ENCODE results near the gene PNMA8B.

The PNMA8B gene

DNA sequence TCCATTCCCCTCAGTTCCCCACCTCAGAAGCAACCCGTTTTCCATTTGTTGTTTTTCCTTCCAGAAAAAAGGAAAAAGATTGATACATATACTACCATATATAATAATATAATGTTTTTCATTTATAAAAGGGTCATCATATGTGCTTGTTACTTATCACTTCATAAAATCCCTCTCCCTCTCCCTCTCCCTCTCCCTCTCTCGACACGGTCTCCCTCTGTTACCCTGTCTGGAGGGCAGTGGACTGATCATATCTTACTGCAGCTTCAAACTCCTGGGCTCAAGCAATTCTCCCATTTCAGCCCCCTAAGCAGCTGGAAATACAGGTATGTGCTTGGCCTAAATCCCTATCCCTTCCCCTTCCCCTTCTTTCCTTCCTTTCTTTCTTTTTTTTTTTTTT, 41.4 kb downstream of the PNMA8B start:
- no peak for DNase-seq (ENCODE audit: low read depth in 2 of 2)

DNA sequence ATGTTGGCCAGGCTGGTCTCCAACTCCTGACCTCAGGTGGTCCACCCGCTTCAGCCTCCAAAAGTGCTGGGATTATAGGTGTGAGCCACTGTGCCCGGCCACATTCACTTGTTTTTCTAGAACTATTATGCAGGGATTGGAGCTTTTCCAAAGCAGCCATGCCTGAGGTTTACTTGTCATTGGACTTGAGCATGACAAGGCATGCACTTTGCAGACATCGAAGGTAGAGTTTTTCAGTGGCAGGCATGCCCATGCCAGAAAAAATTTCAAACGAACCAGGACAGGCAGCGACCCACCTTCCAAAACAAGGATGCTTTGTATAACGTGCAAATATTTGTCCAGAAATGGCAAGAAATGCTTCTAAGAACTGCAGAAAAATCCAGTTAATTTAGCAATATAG, 42.0 kb downstream of the PNMA8B start:
- DNase-seq (ENCODE audit: low read depth in 2 of 2): no peak

DNA sequence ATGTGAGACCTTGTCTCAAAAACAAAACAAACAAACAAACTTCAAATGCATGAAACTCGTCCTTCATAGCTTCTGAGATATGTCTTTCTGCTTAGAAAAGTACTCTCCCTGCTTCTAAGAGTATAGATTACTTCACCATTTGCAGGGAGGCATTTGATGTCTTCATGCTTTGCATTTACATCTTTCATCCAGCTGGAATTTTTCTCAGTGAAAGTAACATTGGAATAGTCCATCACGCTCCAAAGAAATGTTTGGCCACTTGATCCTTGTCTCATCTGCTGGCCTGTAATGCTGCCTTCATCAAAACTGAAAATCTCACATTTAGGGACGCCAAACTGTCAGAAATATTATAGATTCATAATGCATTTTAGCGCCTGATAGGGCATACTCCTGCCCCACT, 43.5 kb downstream of the PNMA8B start:
- DNase-seq (ENCODE audit: low read depth in 2 of 2): no peak

DNA sequence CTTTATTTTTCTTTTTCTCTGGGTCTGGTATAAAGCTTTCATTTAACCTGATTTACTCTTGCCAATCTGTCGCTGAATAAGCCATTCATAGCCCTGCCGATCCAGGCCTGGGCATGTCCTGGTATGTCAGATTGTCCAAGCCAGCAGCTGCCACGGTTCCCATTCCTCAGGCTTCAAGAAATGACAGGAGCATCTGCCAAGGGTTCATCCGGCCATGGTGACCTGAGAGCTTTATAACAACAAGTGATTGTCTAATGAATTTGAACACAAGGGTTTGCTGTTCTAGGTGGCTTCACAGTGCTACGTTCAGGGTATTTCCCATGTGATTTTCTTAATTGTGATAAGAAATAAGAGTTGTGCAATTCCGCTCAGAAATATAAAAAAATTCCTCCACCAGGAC, 44.3 kb downstream of the PNMA8B start:
- no peak for DNase-seq (ENCODE audit: low read depth in 2 of 2)

DNA sequence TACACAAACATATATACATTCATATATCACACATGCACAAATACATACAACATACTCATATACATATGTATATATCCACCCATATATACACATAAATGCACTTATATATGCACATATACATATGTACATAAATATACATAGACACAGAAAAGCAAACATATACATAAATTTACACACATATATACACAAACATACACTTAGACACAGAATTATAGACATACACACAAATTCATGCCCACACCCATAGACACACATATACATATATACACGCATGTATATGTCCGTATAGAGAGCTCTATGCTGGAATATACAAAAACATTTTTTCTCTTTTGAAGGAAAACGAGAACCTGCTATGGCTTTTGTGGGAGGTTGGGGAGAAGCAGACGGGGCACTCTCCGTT, 44.9 kb downstream of the PNMA8B start:
- no peak for DNase-seq (ENCODE audit: low read depth in 2 of 2)

DNA sequence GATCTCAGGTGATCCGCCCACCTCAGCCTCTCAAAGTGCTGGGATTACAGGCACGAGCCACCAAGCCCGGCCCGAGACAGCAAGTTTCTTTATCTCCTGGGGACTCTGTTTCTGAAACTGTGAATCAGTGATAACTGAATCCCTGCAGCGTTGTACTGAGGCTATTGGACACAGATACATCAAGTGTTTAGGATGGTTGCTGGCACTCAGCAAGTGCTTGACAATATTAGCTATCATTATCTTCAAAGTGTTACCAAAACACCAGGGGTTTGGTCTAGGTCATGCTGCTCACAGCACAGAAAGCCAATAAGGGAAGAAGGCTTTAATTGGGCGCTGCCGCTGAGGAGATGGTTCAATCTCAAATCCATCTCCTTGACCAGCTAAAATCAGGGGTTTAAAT, 46.4 kb downstream of the PNMA8B start:
- DNase-seq (ENCODE audit: low read depth in 2 of 2): no peak

DNA sequence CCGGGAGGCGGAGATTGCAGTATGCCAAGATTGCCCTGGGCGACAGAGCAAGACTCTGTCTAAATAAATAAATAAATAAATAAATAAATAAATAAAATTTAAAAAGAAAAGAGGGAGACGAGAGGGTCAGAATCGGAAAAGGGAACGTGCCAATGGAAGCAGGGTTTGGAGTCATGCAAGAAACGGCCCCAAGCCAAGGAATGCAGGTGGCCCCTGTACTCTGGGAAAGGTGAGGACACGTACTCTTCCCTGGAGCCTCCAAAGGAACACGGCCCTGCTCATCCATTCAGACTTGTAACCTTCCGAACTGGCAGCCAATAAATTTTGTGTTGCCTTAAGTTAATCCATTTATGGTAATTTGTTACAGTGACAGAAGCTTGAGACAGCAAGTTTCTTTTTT, 47.1 kb downstream of the PNMA8B start:
- DNase-seq (ENCODE audit: low read depth in 2 of 2): no peak

DNA sequence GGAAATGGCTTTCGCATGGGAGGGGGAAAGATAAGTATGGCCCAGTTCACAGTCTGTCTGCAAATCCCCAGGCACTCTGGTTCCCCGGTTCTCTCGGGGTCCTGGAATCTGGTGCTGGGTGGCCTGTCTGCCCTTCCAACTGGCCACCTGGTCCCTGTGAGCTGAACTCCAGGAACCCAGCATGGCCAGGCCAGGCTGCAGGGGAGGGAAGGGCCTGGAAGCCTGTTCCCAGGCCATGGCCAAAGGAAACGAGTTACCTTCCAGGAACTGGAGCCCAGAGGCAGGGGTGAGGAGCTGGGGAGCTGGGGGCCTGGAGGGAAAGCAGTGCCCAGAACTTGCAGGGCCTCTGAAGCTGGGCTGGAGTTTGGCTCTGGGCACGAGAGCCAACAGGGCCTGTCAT, 47.8 kb downstream of the PNMA8B start:
- DNase-seq (ENCODE audit: low read depth in 2 of 2): no peak

DNA sequence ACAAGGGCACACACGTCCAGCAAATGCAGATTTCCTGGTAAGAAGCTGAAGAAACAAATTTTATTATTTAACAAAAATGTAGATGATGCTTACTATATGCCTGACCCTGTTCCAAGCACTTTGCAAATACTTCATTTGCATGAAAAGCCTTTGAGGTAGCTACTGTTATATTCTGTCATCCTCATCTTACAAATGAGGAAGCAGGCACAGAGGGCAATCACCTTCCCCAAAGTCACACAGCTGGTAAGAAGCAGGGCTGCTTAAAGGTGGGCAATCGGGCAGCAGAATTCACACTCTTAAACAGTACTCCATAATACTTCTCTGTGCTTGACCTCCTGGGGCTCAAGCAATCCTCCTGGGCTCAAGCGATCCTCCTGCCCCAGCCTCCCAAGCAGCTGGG, 48.7 kb downstream of the PNMA8B start:
- DNase-seq (ENCODE audit: low read depth in 2 of 2): no peak

DNA sequence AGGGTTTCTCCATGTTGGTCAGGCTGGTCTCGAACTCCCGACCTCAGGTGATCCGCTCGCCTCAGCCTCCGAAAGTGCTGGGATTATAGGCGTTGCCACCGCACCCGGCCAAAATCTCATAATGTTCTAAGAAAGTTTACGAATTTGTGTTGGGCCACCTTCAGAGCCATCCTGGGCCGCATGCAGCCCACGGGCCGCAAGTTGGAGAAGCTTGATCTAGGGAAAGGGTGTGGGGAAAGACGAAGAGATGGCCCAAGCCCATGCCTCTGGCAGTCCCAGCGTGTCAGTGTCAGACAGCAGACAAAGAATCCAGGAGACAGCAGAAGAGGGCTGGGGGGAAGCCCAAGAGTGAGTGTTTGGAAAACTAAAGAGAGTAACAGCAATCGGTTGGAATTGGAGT, 49.6 kb downstream of the PNMA8B start:
- no peak for DNase-seq (ENCODE audit: low read depth in 2 of 2)

DNA sequence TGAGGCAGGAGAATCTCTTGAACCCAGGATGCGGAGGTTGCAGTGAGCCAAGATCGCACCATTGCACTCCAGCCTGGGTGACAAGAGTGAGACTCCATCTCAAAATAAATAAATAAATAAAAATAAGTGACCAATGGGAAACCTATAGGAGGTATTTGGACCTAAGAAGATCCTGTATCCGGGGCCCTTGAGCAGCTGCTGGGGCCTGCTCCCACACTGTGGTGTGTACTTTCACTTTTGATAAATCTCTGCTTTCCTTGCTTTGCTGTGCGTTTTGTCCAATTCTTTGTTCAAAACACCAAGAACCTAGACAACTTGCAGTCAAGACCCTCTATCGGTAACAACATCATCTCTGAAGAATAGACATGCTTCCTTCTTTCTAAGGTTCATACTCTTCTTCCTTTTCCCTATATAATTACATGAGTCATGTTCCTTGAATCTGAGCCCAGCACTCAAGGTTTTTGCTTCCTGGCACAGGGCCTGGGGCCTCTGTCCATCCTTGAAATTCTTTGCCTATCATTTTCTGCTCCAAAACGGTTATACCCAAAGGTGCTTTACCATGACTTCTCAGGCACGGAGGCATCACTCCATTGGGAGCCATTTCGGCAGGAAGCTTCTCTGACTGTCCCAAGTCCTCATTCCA, 52.7 kb downstream of the PNMA8B start:
- no peak for DNase-seq (ENCODE audit: low read depth in 2 of 2)

DNA sequence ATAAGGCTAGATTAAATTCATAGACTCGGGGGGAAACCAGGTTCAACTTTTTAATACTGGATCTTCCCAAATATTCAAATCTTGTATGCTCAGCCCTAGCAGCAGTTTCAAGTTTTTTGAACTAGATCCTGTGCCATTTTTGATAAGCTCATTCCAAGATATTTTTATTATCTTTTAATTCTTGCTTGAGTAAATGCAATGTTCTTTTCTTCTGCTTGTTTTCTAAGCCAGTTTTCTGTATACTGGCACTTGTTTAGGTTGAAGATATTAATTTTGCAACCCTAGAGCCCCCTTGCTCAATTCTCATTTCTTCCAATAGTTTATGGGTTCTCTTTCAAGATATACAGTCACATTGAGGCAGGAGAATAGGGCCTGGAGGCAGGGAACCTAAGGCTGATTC, 53.8 kb downstream of the PNMA8B start:
- no peak for DNase-seq (ENCODE audit: low read depth in 2 of 2)

Data from stimulated activated CD4-positive, alpha-beta T cell treated with anti-CD3 and anti-CD28 coated beads, Interleukin-1b, Interleukin-23, amount 100 ng/mL, for 1 hour (primary cell).